ENCODE data around the gene TMEM120B.

DNA sequence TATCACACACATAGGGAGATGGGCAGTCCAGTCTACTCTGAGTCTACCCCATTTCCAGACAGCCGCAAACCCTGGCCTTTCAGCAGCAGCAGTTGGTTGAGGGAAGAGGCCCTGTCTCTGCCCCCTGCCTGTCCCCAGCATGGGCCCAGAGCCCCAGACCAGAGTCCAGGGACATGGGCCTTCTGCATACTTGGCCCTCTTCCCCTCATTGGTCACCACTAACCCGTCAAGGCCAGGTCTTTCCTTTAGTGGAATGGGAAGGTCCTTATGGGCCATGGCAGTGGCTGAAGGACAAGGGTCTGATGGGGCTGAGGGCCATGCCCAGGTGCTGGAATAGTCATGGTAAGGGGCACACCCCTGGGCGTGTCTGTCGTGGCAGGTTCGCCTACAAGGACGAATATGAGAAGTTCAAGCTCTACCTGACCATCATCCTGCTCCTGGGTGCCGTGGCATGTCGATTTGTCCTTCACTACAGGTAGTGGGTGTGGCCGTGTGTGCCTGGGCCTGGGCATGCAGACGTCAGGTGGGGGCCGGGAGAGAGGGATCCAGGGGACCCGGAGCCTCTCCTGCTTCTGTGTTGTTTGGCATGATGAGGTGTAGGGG is 39.3 kb downstream of the TMEM120B start:
- TF ChIP-seq, protein P1, sequence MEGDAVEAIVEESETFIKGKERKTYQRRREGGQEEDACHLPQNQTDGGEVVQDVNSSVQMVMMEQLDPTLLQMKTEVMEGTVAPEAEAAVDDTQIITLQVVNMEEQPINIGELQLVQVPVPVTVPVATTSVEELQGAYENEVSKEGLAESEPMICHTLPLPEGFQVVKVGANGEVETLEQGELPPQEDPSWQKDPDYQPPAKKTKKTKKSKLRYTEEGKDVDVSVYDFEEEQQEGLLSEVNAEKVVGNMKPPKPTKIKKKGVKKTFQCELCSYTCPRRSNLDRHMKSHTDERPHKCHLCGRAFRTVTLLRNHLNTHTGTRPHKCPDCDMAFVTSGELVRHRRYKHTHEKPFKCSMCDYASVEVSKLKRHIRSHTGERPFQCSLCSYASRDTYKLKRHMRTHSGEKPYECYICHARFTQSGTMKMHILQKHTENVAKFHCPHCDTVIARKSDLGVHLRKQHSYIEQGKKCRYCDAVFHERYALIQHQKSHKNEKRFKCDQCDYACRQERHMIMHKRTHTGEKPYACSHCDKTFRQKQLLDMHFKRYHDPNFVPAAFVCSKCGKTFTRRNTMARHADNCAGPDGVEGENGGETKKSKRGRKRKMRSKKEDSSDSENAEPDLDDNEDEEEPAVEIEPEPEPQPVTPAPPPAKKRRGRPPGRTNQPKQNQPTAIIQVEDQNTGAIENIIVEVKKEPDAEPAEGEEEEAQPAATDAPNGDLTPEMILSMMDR (IDR thresholded peaks at IDR 0.05; ENCODE audit: low read depth, low read length, poor library complexity, severe bottlenecking) = no peak
- TF ChIP-seq EZH2phosphoT487 (IDR thresholded peaks at IDR 0.05; ENCODE audit: borderline replicate concordance, low read length) = no peak

Measured in DOHH2 (cell line).